Lung (tissue), 12 donors: Measurements from ENCODE around the gene GNG14. TPM values are rescaled to one million over a fixed set of nuclear protein-coding genes. Genes with fewer than 3 reads are reported as not detected.

ENCODE experiments used
- ATAC-seq: fragments of 200-7000 bp; cut with Tn5 transposase; one replicate; pipeline ENCODE4 v1.9.1; 2020; ENCODE audit warnings: moderate number of reproducible peaks; ENCODE audit not compliant: insufficient read depth, low FRiP score
- DNase-seq, 3 donors: peaks; one replicate each; pipeline ENCODE4 v3.0.0-alpha.2; 2013 to 2017
- H3K27ac ChIP-seq, 2 donors: one replicate each; pipeline ENCODE4 v1.5.1; 2013; ENCODE audit warnings: mild to moderate bottlenecking in 2 of 2, moderate library complexity in 2 of 2, control low read depth in 1 of 2, inconsistent platforms in 1 of 2, low read depth in 1 of 2, low read length in 1 of 2
- H3K27me3 ChIP-seq, 3 donors: one replicate each; pipeline ENCODE4 v1.5.1; 2013; ENCODE audit warnings: low read length in 2 of 3; ENCODE audit not compliant: control insufficient read depth in 3 of 3, insufficient read depth in 3 of 3
- H3K36me3 ChIP-seq, 4 donors: one replicate each; pipeline ENCODE4 v1.5.1; 2013; ENCODE audit warnings: low read length in 4 of 4, mild to moderate bottlenecking in 1 of 4, moderate library complexity in 1 of 4; ENCODE audit not compliant: control insufficient read depth in 4 of 4, insufficient read depth in 4 of 4
- H3K4me1 ChIP-seq, 5 donors: one replicate each; pipeline ENCODE4 v1.5.1; 2013; ENCODE audit warnings: low read length in 5 of 5, mild to moderate bottlenecking in 2 of 5, moderate library complexity in 1 of 5; ENCODE audit not compliant: control insufficient read depth in 5 of 5, insufficient read depth in 5 of 5
- H3K4me3 ChIP-seq: one replicate; pipeline ENCODE4 v1.5.1; 2013; ENCODE audit warnings: mild to moderate bottlenecking, control low read depth, moderate library complexity
- H3K9ac ChIP-seq, 2 donors: one replicate each; pipeline ENCODE4 v1.5.1; 2013; ENCODE audit warnings: low read length in 2 of 2, control low read depth in 1 of 2; ENCODE audit not compliant: insufficient read depth in 1 of 2
- H3K9me3 ChIP-seq, 4 donors: one replicate each; pipeline ENCODE4 v1.5.1; 2013; ENCODE audit warnings: low read length in 3 of 4, mild to moderate bottlenecking in 1 of 4, moderate library complexity in 1 of 4; ENCODE audit not compliant: control insufficient read depth in 4 of 4, insufficient read depth in 3 of 4
- CTCF ChIP-seq: IDR thresholded peaks from 2 replicates; pipeline ENCODE4 v1.5.1; 2012; ENCODE audit warnings: mild to moderate bottlenecking; ENCODE audit errors: control extremely low read depth, extremely low read depth
- WGBS, 2 donors: extraction: QIAGEN DNeasy Blood & Tissue Kit; methylation state at CpG; one replicate each; pipeline ENCODE4 v1.1.7; 2013; 5-methylcytosine and 5-hydroxymethylcytosine counted together
- polyA plus RNA-seq, 2 donors: library from polyadenylated mRNA; stranded (reverse); fragments of 200-250 nt; gene quantifications; one replicate each; pipeline ENCODE4 v1.2.1, GENCODE V29; 2013
- total RNA-seq, 2 donors: library from RNA; depleted of rRNA in 1 of 2; stranded (reverse); fragments of >200 nt in 1 of 2; gene quantifications; one replicate each; pipeline ENCODE4 v1.2.1, GENCODE V29; 2014 to 2021
- donor health status: control.
- donor health status: control.
- donor health status: Bipolar disorder and iron deficiency.
- donor health status: healthy.
- donor health status: DM: yes; HTN: yes; CAD: no.

The GNG14 gene
- total and polyA plus RNA-seq, 4 donors = not detected

GRCh38 chr19:12715102-12715501, 27.3 kb downstream of the GNG14 start:
- WGBS, 2 donors = 95 to 96% methylated on average over 15 of the region's 15 CpGs
- H3K27ac ChIP-seq = no peak overlapping the region
- no peak for TF ChIP-seq CTCF
- H3K9ac ChIP-seq = no peak overlapping the region
- no peaks in the 10 kb centered on the region for H3K27me3 ChIP-seq
- peaks cover 0 to 3% (median under 1%) of the 10 kb centered on the region in 5 donors for H3K4me1 ChIP-seq
- no peak overlapping the region for H3K4me3 ChIP-seq
- peaks cover 7 to 59% (median 55%) of the 10 kb centered on the region in 4 donors for H3K36me3 ChIP-seq
- no peaks in the 10 kb centered on the region for H3K9me3 ChIP-seq
- ATAC-seq = no peak
- no peak for DNase-seq

GRCh38 chr19:12715929-12716328, 28.1 kb downstream of the GNG14 start:
- WGBS, 2 donors = 95 to 100% methylated on average over 3 of the region's 3 CpGs
- Histone ChIP-seq H3K9ac (no peak overlapping the region), H3K4me3 (no peak overlapping the region), H3K27me3 (no peaks in the 10 kb centered on the region), H3K9me3 (no peaks in the 10 kb centered on the region), H3K36me3 (peaks cover 5 to 52% (median 49%) of the 10 kb centered on the region in 4 donors), H3K27ac (no peak overlapping the region), H3K4me1 (peaks cover 0 to 11% (median 6%) of the 10 kb centered on the region in 5 donors)
- DNase-seq (no peak), ATAC-seq (no peak)
- TF ChIP-seq CTCF = no peak

- no peak for DNase-seq
- 90 to 91% methylated on average over 10 of the region's 10 CpGs for WGBS, 2 donors
These were observed 32.5 kb downstream of the GNG14 start for GRCh38 chr19:12720296-12720695.

More at GRCh38 chr19:12720296-12720695, 32.5 kb downstream of the GNG14 start:
- no peaks in the 10 kb centered on the region for H3K27me3 ChIP-seq
- H3K36me3 ChIP-seq = peaks cover 0 to 25% (median 19%) of the 10 kb centered on the region in 4 donors
- TF ChIP-seq CTCF = no peak
- H3K27ac ChIP-seq = no peak overlapping the region
- peak overlapping the region; percentile 30 to 49 for H3K9ac ChIP-seq
- H3K9me3 ChIP-seq = no peaks in the 10 kb centered on the region
- H3K4me1 ChIP-seq = peaks cover 0 to 25% (median 10%) of the 10 kb centered on the region in 5 donors
- H3K4me3 ChIP-seq = no peak overlapping the region
- no peak for ATAC-seq
